PC-3 (cell line): ENCODE results near the gene SDK1. TPM values are rescaled to one million over a fixed set of nuclear protein-coding genes. Genes with fewer than 3 reads are reported as not detected.

ENCODE experiments used
- ATAC-seq: fragments of 200-7000 bp; cut with Tn5 transposase; 2 replicates; pipeline ENCODE4 v1.9.1; 2020; ENCODE audit warnings: mild to moderate bottlenecking, moderate library complexity
- BruUV-seq: library from RNA; stranded (reverse); fragments of 400-500 nt; replicated peaks from 2 replicates; lab custom pipeline; 2021; lab: Mats Ljungman, UMichigan
- CTCF ChIA-PET: fragments of 300-600 bp; sonication (Branson Sonifier 250); formaldehyde crosslinking; loops from one replicate; lab custom pipeline; 2022; ENCODE audit warnings: antibody characterized with exemption; lab: Charles Lee
- POLR2A ChIA-PET: fragments of 300-600 bp; sonication (Branson Sonifier 250); formaldehyde crosslinking; loops from one replicate; lab custom pipeline; 2022; ENCODE audit warnings: antibody characterized with exemption; ENCODE audit not compliant: unreplicated experiment; lab: Charles Lee
- DNase-seq: peaks from one replicate; pipeline ENCODE4 v3.0.0-alpha.2; 2015
- H2AFZ ChIP-seq: fragments of 300-600 bp; sonication (generic); 2 replicates; pipeline ENCODE4 v1.6.0; 2016; ENCODE audit warnings: antibody characterized with exemption, low read length
- H3F3A ChIP-seq: fragments of 300-600 bp; sonication (generic); one replicate; pipeline ENCODE4 v1.6.0; 2017; ENCODE audit warnings: antibody characterized with exemption, low read length, control low read depth, mild to moderate bottlenecking; ENCODE audit not compliant: unreplicated experiment
- H3K27ac ChIP-seq: fragments of 300-600 bp; sonication (generic); 2 replicates; pipeline ENCODE4 v1.5.1; 2016; ENCODE audit warnings: mild to moderate bottlenecking, low read length
- H3K27me3 ChIP-seq: fragments of 300-600 bp; sonication (generic); 2 replicates; pipeline ENCODE4 v1.6.1; 2016; ENCODE audit warnings: low read length, mixed read lengths
- H3K36me3 ChIP-seq: fragments of 300-600 bp; sonication (generic); 2 replicates; pipeline ENCODE4 v1.6.1; 2016; ENCODE audit warnings: low read depth, mixed run types, low read length, mixed read lengths
- H3K4me1 ChIP-seq: fragments of 300-600 bp; sonication (generic); 2 replicates; pipeline ENCODE4 v1.5.1; 2016; ENCODE audit warnings: low read length; ENCODE audit not compliant: insufficient read depth
- H3K4me2 ChIP-seq: fragments of 300-600 bp; sonication (generic); 2 replicates; pipeline ENCODE4 v1.6.0; 2016; ENCODE audit warnings: low read length
- H3K4me3 ChIP-seq: fragments of 300-600 bp; sonication (generic); 2 replicates; pipeline ENCODE4 v1.5.1; 2016; ENCODE audit warnings: mild to moderate bottlenecking, low read length, mixed read lengths
- H3K79me2 ChIP-seq: fragments of 300-600 bp; sonication (generic); 2 replicates; pipeline ENCODE4 v1.6.1; 2017; ENCODE audit warnings: low read length, mixed read lengths
- H3K9ac ChIP-seq: fragments of 300-600 bp; sonication (generic); 2 replicates; pipeline ENCODE4 v1.6.0; 2016; ENCODE audit warnings: mild to moderate bottlenecking, low read length
- H3K9me2 ChIP-seq: fragments of 300-600 bp; sonication (generic); replicated peaks from 2 replicates; pipeline ENCODE4 v1.6.1; 2016; ENCODE audit warnings: mixed run types, low read length, mixed read lengths
- H3K9me3 ChIP-seq: fragments of 300-600 bp; sonication (generic); 2 replicates; pipeline ENCODE4 v1.6.1; 2016; ENCODE audit warnings: low read length, mixed read lengths
- H4K20me1 ChIP-seq: fragments of 300-600 bp; sonication (generic); 2 replicates; pipeline ENCODE4 v1.6.1; 2016; ENCODE audit warnings: low read length, mixed read lengths
- EZH2 ChIP-seq: fragments of 300-600 bp; sonication (generic); IDR thresholded peaks from one replicate; pipeline ENCODE4 v1.6.1; 2017; ENCODE audit warnings: antibody characterized with exemption, mild to moderate bottlenecking, low read length; ENCODE audit not compliant: unreplicated experiment
- EZH2phosphoT487 ChIP-seq: fragments of 300-600 bp; sonication (generic); IDR thresholded peaks from 2 replicates; pipeline ENCODE4 v1.6.1; 2018; ENCODE audit warnings: mild to moderate bottlenecking, antibody characterized with exemption, low read length, borderline replicate concordance
- intact Hi-C: fragments of 100-400 bp; cut with micrococcal nuclease; formaldehyde crosslinking; loops from 2 replicates; pipeline ENCODE4 v1.9.0; 2023
- total RNA-seq: library from RNA; depleted of rRNA; stranded (reverse); fragments of >200 nt; gene quantifications from 2 replicates; pipeline ENCODE4 v1.2.3, GENCODE V29; 2014
- TF ChIP-seq, protein P1 (sequence below): fragments of 300-600 bp; sonication (generic); conservative IDR thresholded peaks from 2 replicates; pipeline ENCODE4 v1.5.1; 2017; ENCODE audit warnings: antibody characterized with exemption, low read depth, mild to moderate bottlenecking, low read length

Gene SDK1
- total RNA-seq, 1 experiment from 2014 or later: 2.8 TPM

- TF ChIP-seq, protein P1, sequence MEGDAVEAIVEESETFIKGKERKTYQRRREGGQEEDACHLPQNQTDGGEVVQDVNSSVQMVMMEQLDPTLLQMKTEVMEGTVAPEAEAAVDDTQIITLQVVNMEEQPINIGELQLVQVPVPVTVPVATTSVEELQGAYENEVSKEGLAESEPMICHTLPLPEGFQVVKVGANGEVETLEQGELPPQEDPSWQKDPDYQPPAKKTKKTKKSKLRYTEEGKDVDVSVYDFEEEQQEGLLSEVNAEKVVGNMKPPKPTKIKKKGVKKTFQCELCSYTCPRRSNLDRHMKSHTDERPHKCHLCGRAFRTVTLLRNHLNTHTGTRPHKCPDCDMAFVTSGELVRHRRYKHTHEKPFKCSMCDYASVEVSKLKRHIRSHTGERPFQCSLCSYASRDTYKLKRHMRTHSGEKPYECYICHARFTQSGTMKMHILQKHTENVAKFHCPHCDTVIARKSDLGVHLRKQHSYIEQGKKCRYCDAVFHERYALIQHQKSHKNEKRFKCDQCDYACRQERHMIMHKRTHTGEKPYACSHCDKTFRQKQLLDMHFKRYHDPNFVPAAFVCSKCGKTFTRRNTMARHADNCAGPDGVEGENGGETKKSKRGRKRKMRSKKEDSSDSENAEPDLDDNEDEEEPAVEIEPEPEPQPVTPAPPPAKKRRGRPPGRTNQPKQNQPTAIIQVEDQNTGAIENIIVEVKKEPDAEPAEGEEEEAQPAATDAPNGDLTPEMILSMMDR: no peak
- TF ChIP-seq EZH2phosphoT487: no peak
- TF ChIP-seq EZH2: no peak
- no peaks in the 10 kb centered on the region for H3K9me2 ChIP-seq
- ATAC-seq (no peak), DNase-seq (no peak)
- no peaks in the 10 kb centered on the region for H4K20me1 ChIP-seq
- no TSS peak for BruUV-seq
- H3K9ac ChIP-seq: no peak overlapping the region
- no peaks in the 10 kb centered on the region for H3K27me3 ChIP-seq
- H2AFZ ChIP-seq: no peak overlapping the region
- ChIA-PET POLR2A (no interaction called here), CTCF (interaction anchor here (0.6 kb wide), 1 partner anchor 215 kb away, joined by 3 read pairs; no protein-coding TSS in a partner anchor)
- no peaks in the 10 kb centered on the region for H3F3A ChIP-seq
- H3K4me1 ChIP-seq: no peaks in the 10 kb centered on the region
- H3K4me3 ChIP-seq: no peak overlapping the region
- H3K36me3 ChIP-seq: no peaks in the 10 kb centered on the region
- no peaks in the 10 kb centered on the region for H3K9me3 ChIP-seq
- H3K79me2 ChIP-seq: no peaks in the 10 kb centered on the region
- no peak overlapping the region for H3K4me2 ChIP-seq
- no peak overlapping the region for H3K27ac ChIP-seq
- intact Hi-C loops: no loop called here
Observed at GRCh38 chr7:4136501-4137110, 835.6 kb downstream of the SDK1 start.

DNA sequence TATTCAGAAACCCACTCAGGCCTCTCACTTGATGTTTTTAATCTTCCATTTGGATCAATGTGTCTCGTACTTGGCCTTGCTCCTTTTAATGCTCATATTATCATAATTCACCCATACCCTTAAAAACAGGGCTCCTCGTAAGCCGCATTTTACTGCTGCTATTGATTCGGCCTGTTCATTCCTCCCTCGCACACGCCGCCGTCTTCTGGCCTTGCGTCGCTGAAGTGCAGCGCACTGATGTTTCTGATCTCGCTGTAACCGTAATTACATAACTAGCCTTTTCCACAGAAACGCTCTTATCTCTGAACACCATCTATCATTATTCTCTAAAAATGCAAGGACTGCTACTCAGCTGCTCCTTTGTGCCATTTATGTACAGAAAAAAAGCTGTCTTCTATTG lies 836.5 kb downstream of the SDK1 start:
- H3F3A ChIP-seq: no peaks in the 10 kb centered on the region
- no peaks in the 10 kb centered on the region for H3K9me3 ChIP-seq
- ChIA-PET CTCF (no interaction called here), POLR2A (no interaction called here)
- H3K9ac ChIP-seq: no peak overlapping the region
- intact Hi-C loops: no loop called here
- BruUV-seq: no TSS peak
- H3K4me2 ChIP-seq: no peak overlapping the region
- no peak overlapping the region for H2AFZ ChIP-seq
- H3K27ac ChIP-seq: no peak overlapping the region
- H3K27me3 ChIP-seq: no peaks in the 10 kb centered on the region
- no peaks in the 10 kb centered on the region for H3K4me1 ChIP-seq
- no peaks in the 10 kb centered on the region for H3K79me2 ChIP-seq
- ATAC-seq: no peak
- no peaks in the 10 kb centered on the region for H4K20me1 ChIP-seq
- H3K36me3 ChIP-seq: no peaks in the 10 kb centered on the region
- H3K9me2 ChIP-seq: no peaks in the 10 kb centered on the region
- no peak for DNase-seq
- TF ChIP-seq EZH2: no peak
- TF ChIP-seq EZH2phosphoT487: no peak
- TF ChIP-seq, protein P1: no peak
- no peak overlapping the region for H3K4me3 ChIP-seq

GRCh38 chr7:4138866-4139265 lies 837.8 kb downstream of the SDK1 start:
- Histone ChIP-seq H3K4me2 (no peak overlapping the region), H3K27ac (no peak overlapping the region), H3K27me3 (no peaks in the 10 kb centered on the region), H3K9ac (no peak overlapping the region), H3K4me1 (no peaks in the 10 kb centered on the region), H2AFZ (no peak overlapping the region), H3K79me2 (no peaks in the 10 kb centered on the region), H3K9me2 (no peaks in the 10 kb centered on the region), H3F3A (no peaks in the 10 kb centered on the region), H3K4me3 (no peak overlapping the region), H3K9me3 (no peaks in the 10 kb centered on the region), H4K20me1 (no peaks in the 10 kb centered on the region), H3K36me3 (no peaks in the 10 kb centered on the region)
- no TSS peak for BruUV-seq
- intact Hi-C loops: no loop called here
- DNase-seq: no peak
- POLR2A ChIA-PET: interaction anchor here (0.6 kb wide), 1 partner anchor 14 kb away, joined by 7 read pairs; no protein-coding TSS in a partner anchor
- no peak for ATAC-seq
- CTCF ChIA-PET: no interaction called here
- no peak for TF ChIP-seq EZH2
- TF ChIP-seq, protein P1: no peak
- TF ChIP-seq EZH2phosphoT487: no peak
